ENCODE results near the gene PRKD1.

Gene PRKD1

GRCh38 chr14:29558516-29558915 lies 369.1 kb downstream of the PRKD1 start:
- H3K4me1 ChIP-seq (ENCODE audit: control insufficient read depth in 1 of 2, insufficient read depth in 1 of 2, low read depth in 1 of 2, low read length in 1 of 2): no peaks in the 10 kb centered on the region
- no peaks in the 10 kb centered on the region for H3K36me3 ChIP-seq
- no peak overlapping the region for H3K4me3 ChIP-seq (ENCODE audit: low read depth in 1 of 2, low read length in 1 of 2)
- TF ChIP-seq CTCF (IDR thresholded peaks at IDR 0.05): no peak
- no peaks in the 10 kb centered on the region for H3K9me3 ChIP-seq
- no peaks in the 10 kb centered on the region for H3K27me3 ChIP-seq
- no peak overlapping the region for H3K27ac ChIP-seq

GRCh38 chr14:29554335-29554734 lies 373.3 kb downstream of the PRKD1 start:
- Histone ChIP-seq H3K4me1 (ENCODE audit: control insufficient read depth in 1 of 2, insufficient read depth in 1 of 2, low read depth in 1 of 2, low read length in 1 of 2) (no peaks in the 10 kb centered on the region), H3K36me3 (no peaks in the 10 kb centered on the region), H3K27me3 (no peaks in the 10 kb centered on the region), H3K27ac (no peak overlapping the region), H3K4me3 (ENCODE audit: low read depth in 1 of 2, low read length in 1 of 2) (no peak overlapping the region), H3K9me3 (no peaks in the 10 kb centered on the region)
- TF ChIP-seq CTCF (IDR thresholded peaks at IDR 0.05): no peak

GRCh38 chr14:29553427-29553826 lies 374.2 kb downstream of the PRKD1 start:
- Histone ChIP-seq H3K27me3 (no peaks in the 10 kb centered on the region), H3K9me3 (no peaks in the 10 kb centered on the region), H3K27ac (no peak overlapping the region), H3K36me3 (no peaks in the 10 kb centered on the region), H3K4me1 (ENCODE audit: control insufficient read depth in 1 of 2, insufficient read depth in 1 of 2, low read depth in 1 of 2, low read length in 1 of 2) (no peaks in the 10 kb centered on the region), H3K4me3 (ENCODE audit: low read depth in 1 of 2, low read length in 1 of 2) (no peak overlapping the region)
- TF ChIP-seq CTCF (IDR thresholded peaks at IDR 0.05): no peak

GRCh38 chr14:29548948-29549370 lies 378.7 kb downstream of the PRKD1 start:
- H3K4me3 ChIP-seq (ENCODE audit: low read depth in 1 of 2, low read length in 1 of 2): no peak overlapping the region
- no peak for TF ChIP-seq CTCF (IDR thresholded peaks at IDR 0.05)
- H3K4me1 ChIP-seq (ENCODE audit: control insufficient read depth in 1 of 2, insufficient read depth in 1 of 2, low read depth in 1 of 2, low read length in 1 of 2): no peaks in the 10 kb centered on the region
- no peaks in the 10 kb centered on the region for H3K9me3 ChIP-seq
- no peaks in the 10 kb centered on the region for H3K27me3 ChIP-seq
- H3K36me3 ChIP-seq: no peaks in the 10 kb centered on the region
- H3K27ac ChIP-seq: no peak overlapping the region

- Histone ChIP-seq H3K4me3 (ENCODE audit: low read depth in 1 of 2, low read length in 1 of 2) (no peak overlapping the region), H3K27me3 (no peaks in the 10 kb centered on the region)
- no peak for TF ChIP-seq CTCF (IDR thresholded peaks at IDR 0.05)
Measured at GRCh38 chr14:29545714-29546113, 381.9 kb downstream of the PRKD1 start.

More at GRCh38 chr14:29545714-29546113, 381.9 kb downstream of the PRKD1 start:
- H3K36me3 ChIP-seq: no peaks in the 10 kb centered on the region
- H3K9me3 ChIP-seq: no peaks in the 10 kb centered on the region
- no peaks in the 10 kb centered on the region for H3K4me1 ChIP-seq (ENCODE audit: control insufficient read depth in 1 of 2, insufficient read depth in 1 of 2, low read depth in 1 of 2, low read length in 1 of 2)
- no peak overlapping the region for H3K27ac ChIP-seq
